ENCODE data around the gene KDM4C.

- TF ChIP-seq EZH2 (IDR thresholded peaks at IDR 0.05; ENCODE audit: insufficient read depth, poor library complexity, severe bottlenecking) (no peak), EZH2phosphoT487 (IDR thresholded peaks at IDR 0.05; ENCODE audit: insufficient read depth, low read depth) (no peak)
These were observed 45.2 kb downstream of the KDM4C start for GRCh38 chr9:6802926-6803325.
